Activated CD8-positive, alpha-beta memory T cell treated with anti-CD3 and anti-CD28 coated beads for 36 hours (primary cell): ENCODE results near the gene SMIM35. TPM values are rescaled to one million over a fixed set of nuclear protein-coding genes. Genes with fewer than 3 reads are reported as not detected.

Experiments used
- CTCF ChIA-PET: fragments of 350-600 bp; sonication (Branson Sonifier 250); formaldehyde crosslinking; loops from one replicate; lab custom pipeline; 2021; ENCODE audit warnings: antibody characterized with exemption; lab: Charles Lee
- POLR2A ChIA-PET: fragments of 350-600 bp; sonication (Branson Sonifier 250); formaldehyde crosslinking; loops from one replicate; lab custom pipeline; 2021; ENCODE audit warnings: antibody characterized with exemption; lab: Charles Lee
- total RNA-seq, 2 experiments: library from RNA; stranded (reverse); gene quantifications; one replicate each; pipeline ENCODE4 v1.2.3, GENCODE V29; 2021

Gene SMIM35
- total RNA-seq, 2 experiments from 2014 or later: 0.13 to 0.32 TPM

DNA sequence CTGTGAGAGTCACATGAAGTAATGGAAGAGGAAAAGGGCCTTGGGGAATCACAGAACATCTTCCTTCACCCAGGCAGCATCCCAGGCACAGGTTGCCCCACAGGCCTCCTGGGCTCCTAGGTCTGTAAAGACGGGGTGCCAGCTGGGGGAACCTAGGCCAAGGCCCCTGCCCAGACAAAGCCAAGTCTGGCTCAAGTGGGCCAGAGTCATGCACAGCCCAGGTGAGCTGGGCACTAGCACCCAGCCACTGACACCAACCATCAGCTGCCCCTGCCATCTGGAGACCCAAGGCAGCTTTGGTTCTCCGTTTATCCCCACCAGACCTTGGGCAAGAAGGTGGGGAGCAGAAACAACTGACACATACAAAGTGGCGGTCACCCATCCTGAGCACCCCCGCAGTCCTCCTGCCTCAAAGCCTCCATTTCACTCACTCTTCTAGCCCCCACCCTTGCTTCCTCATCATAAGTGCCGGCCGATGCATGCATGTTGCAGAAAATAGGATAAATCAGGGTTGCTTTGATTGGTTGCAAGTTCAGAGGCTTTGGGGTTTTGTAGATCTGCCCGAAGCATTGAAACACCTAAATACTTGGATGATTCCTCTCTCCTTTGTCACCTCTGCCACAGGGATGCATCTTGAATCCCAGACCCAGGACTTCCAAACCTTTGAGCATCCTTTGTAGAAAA lies 36.4 kb downstream of the SMIM35 start:
- POLR2A ChIA-PET: interaction anchor here (0.8 to 1.0 kb wide), 4 partner anchors 45 to 99 kb away, joined by 3 to 6 read pairs (median 3); no protein-coding TSS in a partner anchor
- CTCF ChIA-PET: interaction anchor here (0.6 to 5.5 kb wide), 10 partner anchors 10 to 242 kb away, joined by 3 to 64 read pairs (median 4); no protein-coding TSS in a partner anchor

DNA sequence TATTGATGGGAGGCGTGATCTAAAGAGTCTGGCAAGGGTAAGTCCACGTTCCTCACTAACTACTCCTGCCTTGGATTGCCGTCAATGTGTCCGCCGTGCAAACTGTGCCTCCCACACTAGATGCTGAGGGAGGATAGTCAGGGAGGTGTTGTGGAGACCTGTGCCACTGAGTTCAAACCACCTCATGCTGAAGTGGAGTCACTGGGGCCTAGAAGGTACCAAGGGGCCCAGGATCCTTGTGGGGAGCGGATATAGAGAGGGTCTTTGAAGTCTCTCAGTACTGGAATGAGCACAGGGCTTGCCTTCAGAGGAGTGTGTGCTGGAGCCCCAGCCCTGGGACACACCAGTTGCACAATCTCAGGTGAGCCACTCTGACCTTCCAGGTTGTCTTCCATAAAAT lies 37.0 kb downstream of the SMIM35 start:
- CTCF ChIA-PET: interaction anchor here (0.5 to 4.2 kb wide), 4 partner anchors 11 to 656 kb away, joined by 3 to 42 read pairs (median 4); partner anchors contain the start of gene IL10RA
- POLR2A ChIA-PET: interaction anchor here (4.7 kb wide), 1 partner anchor 48 kb away, joined by 36 read pairs; no protein-coding TSS in a partner anchor

DNA sequence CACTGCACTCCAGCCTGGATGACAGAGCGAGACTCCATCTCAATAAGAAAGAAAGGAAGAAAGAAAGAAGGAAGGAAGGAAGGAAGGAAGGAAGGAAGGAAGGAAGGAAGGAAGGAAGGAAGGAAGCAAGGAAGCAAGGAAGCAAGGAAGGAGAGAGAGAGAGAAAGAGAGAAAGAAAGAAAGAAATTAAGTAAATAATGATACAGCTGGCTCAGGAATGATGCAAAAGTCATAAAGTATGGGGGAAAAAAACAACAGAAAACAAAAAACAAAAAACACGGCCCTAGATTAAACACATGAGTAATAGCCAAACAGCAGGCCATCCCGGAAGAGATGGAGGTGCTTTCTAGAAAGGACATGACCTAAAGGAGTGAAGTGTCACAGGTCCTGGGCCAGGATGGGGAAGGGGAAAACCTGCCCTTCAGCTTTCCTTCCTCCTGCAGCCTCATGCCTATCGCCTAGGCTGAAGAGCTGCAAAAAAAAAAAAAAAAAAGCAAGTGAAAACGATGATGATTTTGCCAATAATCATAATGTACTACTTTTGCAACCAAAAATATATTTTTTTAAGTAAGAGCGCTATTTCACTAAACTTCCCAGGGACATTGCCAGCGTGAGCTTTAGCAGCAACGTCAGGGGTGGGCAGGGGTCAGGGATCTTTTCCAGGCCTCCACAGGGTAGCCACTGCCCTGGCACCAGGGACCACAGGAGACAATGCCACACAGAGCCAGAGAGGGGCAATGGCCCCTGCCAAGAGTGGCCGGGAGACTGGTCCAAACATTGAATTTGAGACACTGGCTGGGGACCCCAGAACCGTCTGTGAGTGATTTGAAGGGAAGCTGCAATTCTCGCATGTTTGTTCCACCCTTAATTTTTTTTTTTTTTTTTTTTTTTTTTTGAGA lies 38.0 kb downstream of the SMIM35 start:
- ChIA-PET POLR2A (interaction anchor here (0.7 to 4.7 kb wide), 4 partner anchors 13 to 863 kb away, joined by 3 to 36 read pairs (median 6); partner anchors contain the start of gene IL10RA), CTCF (interaction anchor here (0.5 to 2.5 kb wide), 9 partner anchors 13 to 665 kb away, joined by 3 to 13 read pairs (median 3); partner anchors contain the start of gene IL10RA)

DNA sequence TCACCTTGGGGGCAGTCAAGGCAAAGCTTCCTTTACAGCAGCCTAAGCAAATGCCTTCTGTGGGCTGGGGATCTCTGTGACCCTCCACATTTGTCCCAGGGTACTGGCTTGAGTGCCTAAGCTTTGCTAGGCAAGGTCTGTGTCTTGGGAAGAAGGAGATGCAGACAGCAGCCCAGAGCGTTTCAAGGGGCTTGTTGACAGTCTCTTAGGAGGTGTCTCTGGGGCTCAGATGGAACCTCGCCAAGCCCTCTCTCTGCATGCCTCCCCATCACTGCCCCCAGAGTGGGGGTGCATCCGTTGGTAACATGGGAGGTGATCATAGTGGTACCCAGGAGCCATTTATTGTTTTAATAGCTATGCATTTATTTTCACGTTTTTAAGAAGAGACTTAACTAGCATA lies 39.0 kb downstream of the SMIM35 start:
- ChIA-PET CTCF (interaction anchor here (0.7 to 2.5 kb wide), 6 partner anchors 27 to 226 kb away, joined by 3 to 13 read pairs (median 4); partner anchors contain the start of gene IL10RA), POLR2A (interaction anchor here (1.3 to 4.7 kb wide), 3 partner anchors 40 to 61 kb away, joined by 3 to 36 read pairs (median 8); partner anchors contain the start of gene IL10RA)

DNA sequence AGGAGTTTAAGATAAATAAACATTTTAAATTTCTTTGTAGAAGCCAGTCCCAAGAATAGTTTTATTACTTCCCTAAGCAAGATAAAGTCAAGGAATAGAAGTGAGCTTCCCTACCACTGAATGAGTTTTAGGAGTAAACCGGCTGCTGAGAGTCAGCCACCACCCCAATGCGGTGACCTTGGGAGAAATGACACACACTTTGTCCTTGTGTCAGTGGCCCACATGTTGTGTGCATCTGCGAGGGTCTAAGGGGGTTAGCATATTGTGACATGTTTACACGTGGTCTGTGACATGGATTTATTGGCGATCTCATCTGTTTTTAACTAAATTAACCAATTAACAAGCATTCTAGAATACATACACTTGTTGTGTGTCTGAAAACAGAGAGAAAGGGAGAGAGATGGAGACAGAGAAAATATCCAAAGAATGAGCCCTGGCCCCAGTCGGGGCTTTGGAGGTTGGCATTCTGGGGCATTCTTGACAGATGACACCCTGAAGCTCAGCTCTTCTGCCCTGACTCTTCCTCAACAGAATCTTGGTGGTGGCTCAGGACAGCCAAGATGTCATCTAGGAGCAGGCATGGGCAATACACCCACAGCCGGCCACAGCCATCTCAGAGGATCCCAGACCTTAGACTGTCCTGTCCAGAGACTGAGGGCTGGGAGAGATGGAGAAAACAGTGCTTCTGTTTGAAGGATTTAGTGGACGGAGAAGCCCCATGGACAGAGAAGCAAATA lies 39.6 kb downstream of the SMIM35 start:
- POLR2A ChIA-PET: interaction anchor here (0.6 to 4.7 kb wide), 7 partner anchors 31 to 61 kb away, joined by 3 to 36 read pairs (median 5); partner anchors contain the start of gene IL10RA
- CTCF ChIA-PET: interaction anchor here (0.7 to 2.5 kb wide), 12 partner anchors 15 to 225 kb away, joined by 3 to 13 read pairs (median 5); partner anchors contain the start of gene IL10RA

DNA sequence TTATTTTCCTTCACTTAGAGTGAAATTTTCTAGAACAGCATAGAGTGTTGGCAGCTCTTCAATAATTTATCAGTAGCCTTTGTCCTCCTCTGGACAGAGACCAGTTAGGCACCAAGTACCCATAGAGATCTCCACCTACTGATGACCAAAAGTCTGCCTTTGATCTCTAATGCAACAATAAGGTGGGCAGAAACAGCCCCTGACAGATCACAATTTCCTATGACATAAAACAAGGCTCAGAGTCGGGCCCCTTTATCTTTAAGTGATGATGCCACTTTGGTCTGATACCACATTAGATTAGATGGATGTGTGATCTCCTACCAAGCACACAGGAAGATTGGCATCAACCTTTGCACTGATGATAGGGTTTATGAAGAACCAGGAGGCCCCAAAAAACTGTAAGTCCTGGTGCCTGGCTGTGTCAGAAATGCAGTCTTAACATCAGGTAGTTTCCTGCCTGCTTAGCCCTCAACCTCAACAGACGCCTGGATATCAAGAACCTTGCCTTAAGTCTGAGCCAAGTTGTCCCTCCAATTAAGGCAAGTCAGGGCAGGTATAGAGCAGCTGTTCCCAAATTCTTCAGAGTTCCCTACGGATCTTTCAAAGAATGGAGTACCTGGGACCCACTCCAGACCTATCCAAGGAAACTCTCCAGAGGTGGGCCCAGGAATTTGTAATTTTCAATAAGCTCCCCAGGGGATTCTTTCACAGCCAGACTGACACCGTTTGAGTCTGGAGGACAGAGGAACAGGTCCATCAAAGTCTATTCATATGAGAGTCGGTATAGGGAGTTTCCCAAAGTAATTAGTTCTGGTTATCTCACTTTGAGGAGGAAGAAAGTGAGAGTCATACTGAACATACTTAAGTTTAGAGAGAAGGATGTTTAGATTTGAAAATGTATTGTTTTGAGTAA lies 40.5 kb downstream of the SMIM35 start:
- POLR2A ChIA-PET: interaction anchor here (0.6 to 4.7 kb wide), 7 partner anchors 30 to 95 kb away, joined by 3 to 36 read pairs (median 5); partner anchors contain the start of gene IL10RA

DNA sequence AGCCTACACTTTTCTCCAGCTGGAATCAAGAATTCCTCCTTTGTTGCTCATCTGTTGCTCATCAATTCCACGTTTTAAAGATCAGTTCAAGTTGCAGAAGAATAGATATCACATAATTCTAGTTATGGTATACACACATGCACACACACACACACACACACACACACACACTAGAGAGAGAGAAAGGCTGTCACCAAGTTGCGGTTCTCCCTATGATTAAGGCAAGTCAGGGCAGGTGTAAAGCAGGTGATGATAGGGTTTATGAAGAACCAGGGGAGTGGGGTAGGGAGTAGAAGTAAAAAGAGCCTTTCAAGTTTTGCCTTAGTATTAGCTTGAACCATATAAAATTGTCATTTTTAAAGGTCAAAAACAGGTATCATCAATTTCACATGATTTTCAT lies 41.6 kb downstream of the SMIM35 start:
- POLR2A ChIA-PET: interaction anchor here (0.6 to 4.7 kb wide), 5 partner anchors 36 to 94 kb away, joined by 3 to 36 read pairs (median 8); no protein-coding TSS in a partner anchor
- CTCF ChIA-PET: interaction anchor here (0.5 to 2.2 kb wide), 12 partner anchors 9 to 493 kb away, joined by 3 to 10 read pairs (median 4); no protein-coding TSS in a partner anchor

More for the DNA sequence above, 40.5 kb downstream of the SMIM35 start:
- CTCF ChIA-PET: interaction anchor here (0.7 to 2.5 kb wide), 13 partner anchors 14 to 237 kb away, joined by 3 to 13 read pairs (median 6); partner anchors contain the start of gene IL10RA

DNA sequence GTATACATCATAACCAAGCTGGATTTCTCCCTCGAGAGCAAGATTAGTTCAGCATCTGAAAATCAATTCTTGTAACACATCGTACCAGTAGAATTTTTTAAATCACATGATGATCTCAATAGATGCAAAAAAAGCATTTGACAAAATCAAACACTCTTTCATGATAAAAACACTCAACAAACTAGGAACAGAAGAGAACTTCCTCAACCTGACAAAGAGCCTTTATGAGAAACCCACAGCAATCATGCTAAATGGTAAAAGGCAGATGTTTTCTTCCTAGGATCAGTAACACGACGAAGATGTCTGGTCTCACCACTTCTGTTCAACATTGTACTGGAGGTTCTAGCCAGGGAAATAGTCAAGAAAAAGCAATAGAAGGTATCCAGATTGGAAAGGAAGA lies 44.0 kb downstream of the SMIM35 start:
- POLR2A ChIA-PET: no interaction called here

DNA sequence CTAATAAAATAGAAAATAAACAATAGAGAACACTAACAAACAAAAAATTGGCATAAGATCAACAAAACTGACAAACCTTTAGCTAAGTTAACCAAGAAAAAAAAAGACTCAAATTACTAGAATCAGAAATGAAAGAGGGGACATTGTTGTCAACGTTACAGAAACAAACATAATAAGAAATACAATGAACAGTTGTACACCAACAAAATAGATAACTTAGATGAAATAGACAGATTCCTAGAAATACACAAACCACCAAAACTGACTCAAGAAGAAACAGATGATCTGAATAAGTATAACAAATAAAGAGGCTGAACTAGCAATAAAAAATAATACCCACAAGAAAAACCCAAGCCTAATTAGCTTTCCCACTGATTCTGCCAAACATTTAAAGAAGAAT lies 44.6 kb downstream of the SMIM35 start:
- ChIA-PET CTCF (interaction anchor here (1.0 to 1.7 kb wide), 2 partner anchors 40 to 44 kb away, joined by 4 to 6 read pairs; no protein-coding TSS in a partner anchor), POLR2A (interaction anchor here (0.6 to 0.7 kb wide), 3 partner anchors 9 to 40 kb away, joined by 3 to 4 read pairs (median 3); no protein-coding TSS in a partner anchor)

More for the DNA sequence above, 44.0 kb downstream of the SMIM35 start:
- CTCF ChIA-PET: interaction anchor here (1.7 kb wide), 1 partner anchor 44 kb away, joined by 6 read pairs; no protein-coding TSS in a partner anchor

DNA sequence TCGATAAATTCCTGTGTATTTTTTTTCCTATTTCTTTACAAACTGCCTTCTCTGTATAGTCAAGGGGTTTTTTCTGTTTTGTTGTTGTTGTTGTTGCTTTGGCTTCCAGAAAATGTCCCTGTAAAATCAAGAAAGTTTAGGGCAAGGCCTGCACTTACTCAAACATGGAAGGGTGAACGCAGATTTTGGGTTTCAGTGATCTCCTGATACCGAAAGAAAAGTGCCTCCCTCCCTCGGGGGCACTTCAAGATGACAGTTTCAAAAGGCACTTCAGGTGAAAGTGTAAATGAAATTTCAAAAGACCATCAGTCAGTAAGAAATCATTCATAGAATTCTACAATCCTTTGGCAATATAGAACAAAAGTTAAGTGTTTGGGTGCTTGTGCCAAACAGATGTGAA lies 53.3 kb downstream of the SMIM35 start:
- ChIA-PET POLR2A (no interaction called here), CTCF (no interaction called here)

DNA sequence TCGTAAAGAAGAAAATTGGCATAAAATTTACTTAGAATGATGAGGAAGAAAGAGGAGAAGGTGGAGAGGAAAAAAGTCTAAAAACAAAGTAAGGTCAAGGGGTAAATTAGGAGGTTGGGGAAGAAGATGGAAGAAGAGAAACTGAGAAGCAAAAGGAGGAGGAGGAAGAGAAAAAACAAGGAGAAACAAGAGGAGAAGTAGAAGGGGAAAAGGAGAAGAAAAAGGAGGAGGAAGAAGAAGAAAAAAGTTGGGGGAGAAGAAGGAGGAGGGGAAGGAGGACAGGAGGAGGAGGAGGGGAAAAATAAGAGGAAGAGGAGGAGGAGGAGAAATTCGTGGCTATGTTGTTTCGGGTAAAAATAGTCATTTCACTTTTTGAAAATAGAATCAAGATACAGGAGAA lies 58.1 kb downstream of the SMIM35 start:
- CTCF ChIA-PET: no interaction called here
- POLR2A ChIA-PET: no interaction called here

DNA sequence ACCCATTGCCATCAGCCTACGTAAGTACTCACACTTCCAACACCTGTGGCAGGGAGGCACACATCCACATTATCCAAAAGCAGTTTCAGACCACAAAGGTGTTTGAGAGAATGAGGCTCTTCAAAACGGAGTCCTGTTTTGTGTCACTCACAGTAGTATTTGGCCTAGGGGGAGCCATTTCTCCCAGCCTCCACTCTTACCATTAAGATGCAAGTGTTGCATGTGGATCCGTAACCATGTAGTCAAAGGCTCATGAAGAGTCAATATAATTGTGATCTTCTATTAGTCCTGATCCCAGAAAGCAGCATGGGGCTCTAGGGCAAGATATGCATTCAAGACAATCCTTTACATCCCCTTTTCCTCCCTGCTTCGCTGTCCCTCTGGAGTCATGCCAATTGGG lies 59.1 kb downstream of the SMIM35 start:
- POLR2A ChIA-PET: no interaction called here

DNA sequence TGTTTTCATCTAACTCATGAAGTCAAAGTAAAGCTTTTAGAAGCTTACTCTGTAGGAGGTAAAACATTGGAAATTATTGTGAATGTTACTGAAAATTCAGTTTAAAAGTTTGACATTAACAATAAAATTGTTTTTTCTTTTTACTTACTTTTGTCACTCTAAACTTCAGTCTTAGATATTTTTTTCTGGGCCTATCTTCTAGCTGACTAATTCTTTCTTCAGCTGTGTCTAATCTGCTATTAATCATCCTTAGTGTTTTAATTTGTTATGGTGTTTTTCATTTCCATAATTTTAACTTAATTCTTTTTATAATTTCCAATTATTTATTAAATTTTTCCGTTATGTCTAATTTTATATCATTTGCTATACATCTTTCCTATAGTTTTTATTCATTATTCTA lies 65.6 kb downstream of the SMIM35 start:
- ChIA-PET CTCF (interaction anchor here (0.7 to 1.7 kb wide), 7 partner anchors 10 to 119 kb away, joined by 3 to 6 read pairs (median 3); no protein-coding TSS in a partner anchor), POLR2A (no interaction called here)

More for the DNA sequence above, 59.1 kb downstream of the SMIM35 start:
- CTCF ChIA-PET: interaction anchor here (1.0 kb wide), 3 partner anchors 10 to 15 kb away, joined by 3 to 4 read pairs (median 3); no protein-coding TSS in a partner anchor

DNA sequence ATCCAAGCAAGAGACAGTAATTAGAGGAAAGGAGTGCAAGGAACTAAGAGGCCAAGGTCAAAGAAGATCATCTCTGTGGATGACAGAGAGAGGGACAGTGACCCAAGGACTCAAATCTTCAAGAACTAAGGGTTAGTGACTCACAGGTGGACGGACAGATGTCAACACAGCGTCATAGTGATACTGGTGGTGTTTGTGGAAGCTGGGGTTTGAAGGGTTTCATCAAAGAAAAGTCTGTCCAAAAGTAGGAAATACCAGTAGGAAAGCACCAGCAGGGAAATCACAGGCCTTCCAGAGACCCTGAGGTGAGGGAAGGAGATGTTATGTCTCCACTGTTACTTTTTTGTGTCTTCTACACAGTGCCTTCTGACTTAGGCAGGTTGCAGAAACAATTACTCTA lies 68.4 kb downstream of the SMIM35 start:
- ChIA-PET CTCF (no interaction called here), POLR2A (no interaction called here)

DNA sequence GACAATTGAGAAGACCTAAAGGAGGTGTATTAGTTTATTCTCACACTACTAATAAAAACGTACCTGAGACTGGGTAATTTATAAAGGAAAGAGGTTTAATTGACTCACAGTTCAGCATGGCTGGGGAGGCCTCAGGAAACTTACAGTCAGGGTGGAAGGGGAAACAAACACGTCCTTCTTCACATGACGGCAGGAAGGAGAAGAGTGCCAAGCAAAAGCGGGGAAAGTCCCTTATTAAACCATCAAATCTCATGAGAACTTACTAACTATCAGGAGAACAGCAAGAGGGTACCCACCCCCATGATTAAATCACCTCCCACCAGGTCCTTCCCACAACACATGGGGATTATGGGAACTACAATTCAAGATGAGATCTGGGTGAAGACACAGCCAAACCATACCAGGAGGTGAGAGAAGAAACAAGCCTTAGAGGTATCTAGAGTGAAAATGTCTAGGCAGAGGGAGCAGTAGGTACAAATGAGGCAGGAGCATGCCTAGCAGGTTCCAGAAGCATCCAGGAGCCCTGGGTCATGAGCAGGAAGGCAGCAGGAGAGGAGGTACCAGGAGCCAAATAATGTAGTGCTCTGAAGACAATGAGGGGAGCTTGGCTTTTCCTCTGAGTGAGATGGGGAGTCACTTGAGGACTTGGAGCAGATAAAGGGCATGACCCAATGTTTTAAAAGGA lies 69.0 kb downstream of the SMIM35 start:
- CTCF ChIA-PET: interaction anchor here (1.1 to 2.1 kb wide), 2 partner anchors 10 to 14 kb away, joined by 3 to 4 read pairs; no protein-coding TSS in a partner anchor
- POLR2A ChIA-PET: no interaction called here

DNA sequence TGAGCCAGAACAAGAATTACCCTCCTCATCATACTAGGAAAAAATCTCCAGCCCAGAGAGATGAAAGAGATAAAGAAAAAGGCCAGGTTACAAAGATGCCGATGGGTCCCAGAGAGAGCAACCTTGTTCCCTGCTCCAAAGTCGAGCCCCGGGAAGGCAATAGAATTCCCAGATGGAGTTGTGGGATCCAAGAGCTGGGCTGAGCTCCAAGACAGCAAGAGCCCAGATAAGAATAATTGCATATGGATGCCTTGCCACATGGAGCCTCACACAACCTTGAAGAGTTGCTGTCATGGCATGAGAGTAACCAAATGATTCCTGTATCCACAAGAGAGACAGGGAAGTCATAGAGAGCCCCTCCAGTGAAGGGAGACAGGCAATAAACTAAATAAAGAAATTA lies 69.7 kb downstream of the SMIM35 start:
- ChIA-PET CTCF (interaction anchor here (1.1 to 2.3 kb wide), 3 partner anchors 9 to 40 kb away, joined by 3 to 5 read pairs (median 4); no protein-coding TSS in a partner anchor), POLR2A (interaction anchor here (1.5 kb wide), 1 partner anchor 14 kb away, joined by 13 read pairs; no protein-coding TSS in a partner anchor)
